ENCODE results near the gene SEZ6L.

SEZ6L gene

GRCh38 chr22:26362471-26362870, 193.2 kb downstream of the SEZ6L start:
- Histone ChIP-seq H3K27ac (ENCODE audit: low read depth, low read length, poor library complexity, severe bottlenecking) (no peak overlapping the region), H3K4me2 (ENCODE audit: low read length) (no peak overlapping the region), H4K20me1 (ENCODE audit: insufficient read depth, low read length) (no peaks in the 10 kb centered on the region), H3K27me3 (ENCODE audit: insufficient read depth, low read length) (no peaks in the 10 kb centered on the region), H3K9ac (ENCODE audit: low read length) (no peak overlapping the region), H3K36me3 (ENCODE audit: insufficient read depth, low read length) (no peaks in the 10 kb centered on the region), H2AFZ (ENCODE audit: low read length) (no peak overlapping the region), H3F3A (ENCODE audit: insufficient read depth, low read length) (no peaks in the 10 kb centered on the region), H3K4me1 (ENCODE audit: insufficient read depth, low read length, severe bottlenecking) (peaks cover 7% of the 10 kb centered on the region), H3K9me2 (ENCODE audit: low read depth, low read length) (no peaks in the 10 kb centered on the region), H3K4me3 (ENCODE audit: low read depth, low read length, poor library complexity, severe bottlenecking) (no peak overlapping the region), H3K79me2 (ENCODE audit: insufficient read depth, low read length) (no peaks in the 10 kb centered on the region), H3K9me3 (ENCODE audit: low read length) (no peaks in the 10 kb centered on the region)
- TF ChIP-seq, protein P1, sequence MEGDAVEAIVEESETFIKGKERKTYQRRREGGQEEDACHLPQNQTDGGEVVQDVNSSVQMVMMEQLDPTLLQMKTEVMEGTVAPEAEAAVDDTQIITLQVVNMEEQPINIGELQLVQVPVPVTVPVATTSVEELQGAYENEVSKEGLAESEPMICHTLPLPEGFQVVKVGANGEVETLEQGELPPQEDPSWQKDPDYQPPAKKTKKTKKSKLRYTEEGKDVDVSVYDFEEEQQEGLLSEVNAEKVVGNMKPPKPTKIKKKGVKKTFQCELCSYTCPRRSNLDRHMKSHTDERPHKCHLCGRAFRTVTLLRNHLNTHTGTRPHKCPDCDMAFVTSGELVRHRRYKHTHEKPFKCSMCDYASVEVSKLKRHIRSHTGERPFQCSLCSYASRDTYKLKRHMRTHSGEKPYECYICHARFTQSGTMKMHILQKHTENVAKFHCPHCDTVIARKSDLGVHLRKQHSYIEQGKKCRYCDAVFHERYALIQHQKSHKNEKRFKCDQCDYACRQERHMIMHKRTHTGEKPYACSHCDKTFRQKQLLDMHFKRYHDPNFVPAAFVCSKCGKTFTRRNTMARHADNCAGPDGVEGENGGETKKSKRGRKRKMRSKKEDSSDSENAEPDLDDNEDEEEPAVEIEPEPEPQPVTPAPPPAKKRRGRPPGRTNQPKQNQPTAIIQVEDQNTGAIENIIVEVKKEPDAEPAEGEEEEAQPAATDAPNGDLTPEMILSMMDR (IDR thresholded peaks at IDR 0.05; ENCODE audit: low read length), result no peak
- no peak for TF ChIP-seq EZH2 (IDR thresholded peaks at IDR 0.05; ENCODE audit: borderline replicate concordance, low read length)

DNA sequence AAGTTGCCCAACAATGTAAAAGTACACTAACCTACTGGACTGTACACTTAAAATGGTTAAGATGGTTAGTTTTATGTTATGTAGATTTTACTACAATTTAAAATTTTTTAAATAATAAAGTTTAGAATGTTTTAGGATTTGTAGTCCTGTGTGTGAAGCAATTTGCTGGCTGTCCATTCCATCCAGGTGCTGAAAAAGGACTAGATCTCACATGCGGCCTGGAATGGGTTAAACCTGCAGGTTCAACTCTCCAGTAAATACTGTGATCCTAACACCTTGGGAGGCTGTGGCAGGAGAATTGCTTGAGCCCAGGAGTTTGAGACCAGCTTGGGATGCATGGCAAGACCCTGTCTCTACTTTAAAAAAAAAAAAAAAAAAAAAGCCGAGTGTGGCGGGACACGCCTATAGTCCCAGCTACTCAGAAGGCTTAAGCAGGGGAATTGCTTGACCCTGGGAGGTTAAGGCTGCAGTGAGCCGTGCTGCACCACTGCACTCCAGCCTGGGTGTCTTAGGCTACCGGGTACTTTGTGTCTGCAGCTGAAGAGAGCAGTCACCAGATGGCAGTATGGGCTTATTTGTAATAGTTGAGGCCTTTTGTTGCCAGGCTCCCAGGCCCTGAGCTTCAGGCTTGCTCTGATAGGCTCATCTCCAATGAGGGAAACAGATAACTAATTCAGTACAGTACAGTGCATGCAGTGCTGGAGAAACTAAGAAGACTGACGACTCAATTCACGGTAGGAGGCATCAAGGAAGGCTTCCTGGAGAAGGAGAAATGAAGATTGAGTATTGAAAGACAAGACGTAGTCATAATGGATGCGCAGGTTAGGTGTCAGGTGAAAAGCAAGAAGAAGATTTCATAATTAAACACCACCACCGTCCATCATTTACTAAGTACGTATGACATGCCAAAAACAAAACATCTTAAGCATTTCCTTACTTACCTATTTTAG, 195.1 kb downstream of the SEZ6L start:
- Histone ChIP-seq H3K27me3 (ENCODE audit: insufficient read depth, low read length) (no peaks in the 10 kb centered on the region), H2AFZ (ENCODE audit: low read length) (no peak overlapping the region), H3K79me2 (ENCODE audit: insufficient read depth, low read length) (no peaks in the 10 kb centered on the region), H3K9ac (ENCODE audit: low read length) (no peak overlapping the region), H3K36me3 (ENCODE audit: insufficient read depth, low read length) (no peaks in the 10 kb centered on the region), H3K9me2 (ENCODE audit: low read depth, low read length) (no peaks in the 10 kb centered on the region), H3K4me1 (ENCODE audit: insufficient read depth, low read length, severe bottlenecking) (peaks cover 7% of the 10 kb centered on the region), H3K4me3 (ENCODE audit: low read depth, low read length, poor library complexity, severe bottlenecking) (no peak overlapping the region), H3K9me3 (ENCODE audit: low read length) (no peaks in the 10 kb centered on the region), H4K20me1 (ENCODE audit: insufficient read depth, low read length) (no peaks in the 10 kb centered on the region), H3F3A (ENCODE audit: insufficient read depth, low read length) (no peaks in the 10 kb centered on the region), H3K4me2 (ENCODE audit: low read length) (no peak overlapping the region), H3K27ac (ENCODE audit: low read depth, low read length, poor library complexity, severe bottlenecking) (no peak overlapping the region)
- TF ChIP-seq, protein P1 (IDR thresholded peaks at IDR 0.05; ENCODE audit: low read length), result peak; percentile 79
- TF ChIP-seq EZH2 (IDR thresholded peaks at IDR 0.05; ENCODE audit: borderline replicate concordance, low read length), result no peak

GRCh38 chr22:26367402-26368245, 198.4 kb downstream of the SEZ6L start:
- TF ChIP-seq, protein P1 (IDR thresholded peaks at IDR 0.05; ENCODE audit: low read length), result peak; percentile 95
- TF ChIP-seq EZH2 (IDR thresholded peaks at IDR 0.05; ENCODE audit: borderline replicate concordance, low read length), result no peak
- Histone ChIP-seq H3K9me3 (ENCODE audit: low read length) (no peaks in the 10 kb centered on the region), H3K4me1 (ENCODE audit: insufficient read depth, low read length, severe bottlenecking) (no peaks in the 10 kb centered on the region), H3K36me3 (ENCODE audit: insufficient read depth, low read length) (no peaks in the 10 kb centered on the region), H4K20me1 (ENCODE audit: insufficient read depth, low read length) (no peaks in the 10 kb centered on the region), H3K4me2 (ENCODE audit: low read length) (no peak overlapping the region), H2AFZ (ENCODE audit: low read length) (no peak overlapping the region), H3K9ac (ENCODE audit: low read length) (no peak overlapping the region), H3K4me3 (ENCODE audit: low read depth, low read length, poor library complexity, severe bottlenecking) (no peak overlapping the region), H3F3A (ENCODE audit: insufficient read depth, low read length) (no peaks in the 10 kb centered on the region), H3K9me2 (ENCODE audit: low read depth, low read length) (no peaks in the 10 kb centered on the region), H3K27me3 (ENCODE audit: insufficient read depth, low read length) (no peaks in the 10 kb centered on the region), H3K27ac (ENCODE audit: low read depth, low read length, poor library complexity, severe bottlenecking) (no peak overlapping the region), H3K79me2 (ENCODE audit: insufficient read depth, low read length) (no peaks in the 10 kb centered on the region)
